HG03354 (cell line): ENCODE measurements around the gene CES3.

Experiments used
- ATAC-seq: cut with Tn5 transposase; IDR thresholded peaks from one replicate; pipeline ENCODE4 v1.9.1; 2021; ENCODE audit warnings: mild to moderate bottlenecking; ENCODE audit not compliant: unreplicated experiment, poor library complexity, severe bottlenecking

CES3 gene, protein sequence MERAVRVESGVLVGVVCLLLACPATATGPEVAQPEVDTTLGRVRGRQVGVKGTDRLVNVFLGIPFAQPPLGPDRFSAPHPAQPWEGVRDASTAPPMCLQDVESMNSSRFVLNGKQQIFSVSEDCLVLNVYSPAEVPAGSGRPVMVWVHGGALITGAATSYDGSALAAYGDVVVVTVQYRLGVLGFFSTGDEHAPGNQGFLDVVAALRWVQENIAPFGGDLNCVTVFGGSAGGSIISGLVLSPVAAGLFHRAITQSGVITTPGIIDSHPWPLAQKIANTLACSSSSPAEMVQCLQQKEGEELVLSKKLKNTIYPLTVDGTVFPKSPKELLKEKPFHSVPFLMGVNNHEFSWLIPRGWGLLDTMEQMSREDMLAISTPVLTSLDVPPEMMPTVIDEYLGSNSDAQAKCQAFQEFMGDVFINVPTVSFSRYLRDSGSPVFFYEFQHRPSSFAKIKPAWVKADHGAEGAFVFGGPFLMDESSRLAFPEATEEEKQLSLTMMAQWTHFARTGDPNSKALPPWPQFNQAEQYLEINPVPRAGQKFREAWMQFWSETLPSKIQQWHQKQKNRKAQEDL

DNA sequence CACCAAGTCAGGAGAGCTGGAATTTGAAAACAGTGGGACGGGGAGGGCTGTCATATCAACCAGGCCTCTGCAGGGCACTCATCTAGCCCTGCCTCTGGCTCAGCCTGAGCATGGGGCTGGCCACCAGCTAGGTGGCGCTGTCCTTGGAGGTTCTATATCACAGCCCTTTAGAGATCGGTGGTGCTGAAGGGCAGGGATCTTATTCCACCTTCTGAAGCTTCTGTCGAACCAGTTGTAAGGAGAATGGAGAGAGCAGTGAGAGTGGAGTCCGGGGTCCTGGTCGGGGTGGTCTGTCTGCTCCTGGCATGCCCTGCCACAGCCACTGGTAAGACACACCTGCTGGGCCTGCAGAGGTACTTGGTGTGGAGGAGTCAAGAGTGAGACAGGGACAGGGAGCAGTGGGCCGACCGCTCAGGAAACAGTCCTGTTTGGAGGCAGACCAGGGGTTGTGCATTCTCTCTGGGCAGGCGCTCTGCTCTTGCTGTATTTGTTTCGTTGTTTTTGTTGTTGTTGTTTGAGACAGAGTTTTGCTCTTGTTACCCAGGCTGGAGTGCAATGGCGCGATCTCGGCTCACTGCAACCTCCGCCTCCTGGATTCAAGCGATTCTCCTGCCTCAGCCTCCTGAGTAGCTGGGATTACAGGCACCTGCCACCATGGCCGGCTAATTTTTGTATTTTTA is at the start of gene CES3:
TSS of gene CES3 (plus strand) at position 202 of the 680 bp plus-strand sequence. CDS start at position 244, 42 bp downstream.
- peak; percentile 78 for ATAC-seq

DNA sequence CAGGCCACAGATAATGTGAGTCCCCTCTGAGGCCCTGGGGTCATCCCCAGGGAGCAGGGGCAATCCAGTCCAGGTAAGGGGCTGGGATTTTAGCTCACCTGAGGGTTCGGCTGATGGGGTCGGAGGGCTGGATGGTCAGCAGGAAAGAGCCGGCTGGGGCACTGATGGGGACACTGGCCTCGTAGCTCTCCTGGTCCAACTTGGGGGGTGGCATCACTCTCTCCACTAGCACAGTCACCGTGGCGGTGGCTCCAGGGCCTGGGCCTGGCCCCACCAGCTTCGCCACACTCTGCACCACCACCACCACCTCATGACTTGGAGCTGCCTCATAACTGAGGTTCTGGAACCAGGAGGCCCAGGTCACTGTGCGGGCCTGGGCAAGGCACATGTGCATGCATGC is 49.3 kb upstream of the CES3 start:
- ATAC-seq, result no peak

DNA sequence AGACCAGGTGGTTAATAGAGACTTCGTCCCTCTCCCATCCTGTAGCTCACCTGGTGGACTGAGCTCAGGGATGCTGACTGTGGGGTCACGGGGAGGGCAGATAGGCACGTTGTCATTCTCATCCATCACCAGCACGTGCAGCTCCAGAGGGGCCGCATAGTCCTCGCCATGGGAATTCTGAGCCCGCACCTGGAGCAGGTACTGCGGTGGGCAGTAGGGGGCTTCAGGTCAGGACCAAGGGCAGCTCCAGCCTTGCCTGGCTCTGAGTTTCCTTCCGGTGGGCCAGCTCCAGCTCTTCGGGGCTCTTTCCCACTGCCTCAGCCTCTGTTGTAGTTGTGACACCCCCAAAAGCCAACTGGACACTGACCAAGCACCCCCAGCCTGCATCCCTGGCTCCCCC is 48.0 kb upstream of the CES3 start:
- no peak for ATAC-seq

DNA sequence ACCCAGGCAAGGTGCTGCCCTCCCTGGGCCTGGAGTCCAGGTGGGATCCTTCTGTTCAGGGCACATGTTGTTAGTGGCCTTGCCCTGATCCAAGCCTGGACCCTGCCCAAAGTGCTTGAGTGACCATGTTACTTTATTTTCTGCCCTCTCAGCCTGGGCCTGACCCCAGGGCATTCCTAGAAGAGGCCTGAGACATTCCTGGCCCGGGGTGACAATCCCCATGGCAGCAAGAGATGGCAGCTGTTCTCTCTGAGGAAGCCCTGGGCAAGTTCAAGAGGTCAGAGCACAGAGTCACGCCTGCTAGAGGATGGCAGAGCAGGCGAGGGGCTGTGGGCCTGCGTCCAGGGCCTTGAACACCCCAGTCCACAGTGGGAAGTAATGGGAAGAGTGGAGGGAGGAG is 47.4 kb upstream of the CES3 start:
- no peak for ATAC-seq

DNA sequence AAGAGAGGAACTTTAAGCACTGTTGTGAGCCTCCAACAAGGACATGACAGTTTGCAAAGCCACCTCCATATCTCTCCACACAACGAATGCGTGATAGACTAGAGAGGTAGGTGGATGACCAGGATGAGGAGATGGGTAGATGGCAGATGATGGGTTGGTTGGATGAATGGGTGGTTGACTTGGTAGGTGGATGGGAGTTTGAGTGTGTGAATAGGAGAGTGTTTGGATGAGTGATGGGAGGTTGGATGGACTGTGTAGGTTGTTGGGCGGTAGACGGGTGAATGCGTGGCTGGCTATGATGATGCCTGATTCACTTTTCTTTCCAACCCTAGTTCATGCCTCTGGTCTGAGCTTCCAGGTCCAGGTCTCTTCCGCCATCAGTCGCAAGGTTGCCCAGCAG is 46.5 kb upstream of the CES3 start:
- no peak for ATAC-seq

DNA sequence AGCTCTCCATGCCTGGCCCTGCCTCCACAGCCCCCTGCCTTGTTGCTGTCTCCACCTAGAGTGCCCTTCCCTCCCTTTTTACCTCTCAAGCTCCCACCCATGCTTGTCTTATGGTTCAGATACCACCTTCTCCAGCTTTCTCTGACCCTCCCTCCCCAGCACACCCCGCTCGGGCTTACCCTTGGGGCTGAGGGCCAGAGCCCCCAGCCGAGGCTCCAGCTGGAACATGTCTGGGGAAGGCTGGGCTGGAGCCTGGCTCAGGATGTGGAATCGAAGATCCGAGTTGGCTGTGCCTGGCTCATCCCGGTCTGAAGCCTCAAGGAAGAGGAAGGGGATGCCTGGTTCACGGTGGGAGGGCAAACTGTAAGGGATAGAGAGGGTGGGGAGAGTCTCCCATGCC is 46.0 kb upstream of the CES3 start:
- ATAC-seq, result no peak

DNA sequence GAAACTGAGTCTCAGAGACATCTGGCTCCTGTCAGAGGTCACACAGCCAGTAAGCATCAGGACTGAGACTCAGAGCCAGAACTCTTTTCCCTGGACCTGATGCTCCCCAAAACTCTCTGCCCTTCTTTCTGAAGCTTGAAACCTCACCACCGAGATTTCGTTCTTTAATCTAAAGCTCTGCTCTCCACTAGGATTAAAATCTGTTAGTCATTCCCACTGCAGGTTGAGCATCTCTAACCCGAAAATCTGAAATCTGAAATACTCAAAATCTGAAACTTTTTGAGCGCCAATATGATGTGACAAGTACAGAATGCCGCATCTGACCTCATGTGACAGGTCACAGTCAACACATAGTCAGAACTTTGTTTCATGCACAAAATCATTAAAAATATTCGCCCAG is 44.5 kb upstream of the CES3 start:
- ATAC-seq, result no peak

DNA sequence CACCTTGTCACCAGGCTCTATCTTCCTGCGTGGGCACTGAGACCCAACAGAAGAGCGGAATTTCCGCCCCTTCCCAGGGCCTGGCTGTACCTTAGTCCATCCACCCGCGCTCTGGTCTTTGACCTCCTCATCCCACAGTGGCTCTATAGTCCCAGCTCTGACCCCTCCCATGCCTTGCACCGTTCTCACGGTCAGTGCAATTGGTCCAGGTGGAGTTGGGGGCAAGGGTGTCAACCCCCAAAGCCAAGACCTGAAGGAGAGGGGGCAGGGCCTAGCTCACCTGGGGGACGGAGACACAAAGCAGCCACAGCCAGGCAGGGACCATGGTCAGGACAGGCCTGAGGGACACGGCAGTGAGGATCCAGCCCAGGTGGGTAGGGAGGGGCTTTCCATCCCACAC is 43.3 kb upstream of the CES3 start:
- ATAC-seq, result no peak

DNA sequence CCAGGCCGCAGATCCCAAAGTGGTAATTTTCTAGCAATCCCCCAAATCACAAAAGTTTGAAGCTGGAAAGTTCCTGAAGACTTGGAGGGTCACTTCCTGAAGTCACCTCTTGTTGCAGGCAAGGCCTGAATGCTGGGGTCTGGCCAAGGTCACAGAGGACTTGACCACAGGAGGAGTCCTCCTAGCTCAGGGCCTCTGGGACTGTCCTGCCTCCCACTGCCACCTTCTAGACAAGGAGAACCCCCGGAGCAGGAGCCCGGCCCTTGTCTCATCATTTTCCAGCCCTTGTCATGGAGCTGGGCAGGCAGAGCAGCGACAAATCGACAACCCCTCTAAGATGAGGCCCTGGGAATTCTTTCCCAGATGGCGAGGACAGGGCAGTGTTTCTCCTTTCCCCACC is 42.7 kb upstream of the CES3 start:
- ATAC-seq, result no peak

DNA sequence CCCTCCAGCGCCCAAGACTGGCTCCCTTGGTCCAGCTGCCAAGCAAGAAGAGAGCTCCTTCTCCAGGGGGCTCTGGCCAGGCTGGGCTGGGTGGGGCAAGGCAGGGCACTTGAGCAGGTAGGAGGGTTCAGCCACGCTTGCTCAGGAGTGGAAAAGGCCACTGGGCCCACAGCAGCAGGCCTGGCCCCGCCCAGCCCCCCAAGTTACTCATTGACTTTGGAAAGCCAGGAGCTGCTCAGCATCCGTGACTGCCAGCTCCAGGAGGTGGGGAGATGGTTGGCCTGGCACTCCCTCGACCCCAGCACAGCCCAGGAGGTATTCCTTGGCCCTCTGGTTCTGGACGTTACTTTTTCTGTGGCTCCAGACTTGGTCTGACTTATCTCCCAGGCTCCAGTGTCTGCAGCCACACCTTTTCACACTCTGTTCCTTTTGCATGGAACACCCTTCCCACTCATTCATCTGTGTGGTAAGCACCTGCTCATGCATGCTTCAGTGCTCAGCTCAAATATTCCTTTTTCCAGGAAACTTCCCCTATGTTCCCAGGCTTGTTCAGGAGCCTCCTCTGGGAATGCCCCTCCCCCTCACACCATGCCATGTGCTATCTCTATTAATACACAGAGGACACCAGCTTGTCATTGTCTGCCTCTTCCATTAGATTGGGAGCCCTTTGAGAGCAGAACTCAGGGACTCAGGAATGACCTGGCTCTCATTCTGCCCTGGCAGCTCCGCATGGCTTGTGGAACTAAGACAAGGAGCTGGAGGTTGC is 42.1 kb upstream of the CES3 start, which contains the start of gene CDH16:
TSS of gene CDH16 (minus strand) at position 83 of the 766 bp plus-strand sequence. CDS start 820 bp downstream, outside the sequence.
- ATAC-seq, result no peak

DNA sequence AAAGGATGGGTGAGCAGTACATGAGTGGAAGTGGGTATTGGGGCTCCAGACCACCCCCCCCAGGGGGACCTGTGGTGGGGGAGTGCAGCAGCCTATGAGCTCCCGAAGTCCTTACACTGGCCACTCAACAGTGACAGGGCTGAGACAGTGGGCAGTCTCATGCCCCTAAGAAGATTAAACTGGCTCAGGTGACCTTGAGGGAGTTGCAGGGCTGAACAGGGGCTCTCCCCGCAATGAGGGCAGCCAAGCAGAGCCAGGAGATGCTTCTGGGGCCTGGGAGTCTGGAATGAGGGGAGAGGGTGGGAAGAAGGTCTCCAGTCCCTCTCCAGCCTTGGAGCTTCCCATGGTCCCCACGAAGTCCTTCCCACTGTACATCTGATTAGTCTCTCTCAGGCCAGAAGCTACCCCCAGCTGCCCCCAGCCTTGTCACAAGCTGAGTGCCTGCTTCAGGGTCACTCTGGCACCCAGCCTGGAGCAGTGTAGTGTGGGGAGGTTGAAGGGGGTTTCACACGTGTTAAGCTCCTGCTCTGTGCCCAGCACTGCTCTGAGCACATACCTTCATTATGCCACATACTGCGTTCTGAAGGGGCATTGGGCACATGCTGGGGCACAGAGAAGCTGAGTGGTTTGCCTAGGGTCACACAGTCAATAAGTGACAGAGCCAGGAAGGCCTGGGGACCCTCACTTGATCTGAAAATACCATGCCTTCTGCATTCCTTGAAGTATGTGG is 41.3 kb upstream of the CES3 start:
- ATAC-seq, result no peak

DNA sequence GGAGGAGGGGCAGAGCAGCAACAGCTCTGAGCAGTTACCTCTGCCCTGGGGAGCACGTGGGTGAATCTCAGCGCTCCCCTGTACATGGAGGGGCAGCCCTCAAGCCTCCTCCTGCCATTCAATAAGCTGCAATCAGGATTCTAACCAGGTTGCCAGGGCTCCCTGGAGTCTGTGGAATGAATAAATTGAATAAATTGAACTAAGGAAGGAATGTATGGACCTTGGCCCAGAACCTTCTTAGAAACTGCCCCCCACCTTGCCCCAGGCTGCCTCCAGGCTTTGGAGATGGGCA is 40.8 kb upstream of the CES3 start:
- no peak for ATAC-seq

DNA sequence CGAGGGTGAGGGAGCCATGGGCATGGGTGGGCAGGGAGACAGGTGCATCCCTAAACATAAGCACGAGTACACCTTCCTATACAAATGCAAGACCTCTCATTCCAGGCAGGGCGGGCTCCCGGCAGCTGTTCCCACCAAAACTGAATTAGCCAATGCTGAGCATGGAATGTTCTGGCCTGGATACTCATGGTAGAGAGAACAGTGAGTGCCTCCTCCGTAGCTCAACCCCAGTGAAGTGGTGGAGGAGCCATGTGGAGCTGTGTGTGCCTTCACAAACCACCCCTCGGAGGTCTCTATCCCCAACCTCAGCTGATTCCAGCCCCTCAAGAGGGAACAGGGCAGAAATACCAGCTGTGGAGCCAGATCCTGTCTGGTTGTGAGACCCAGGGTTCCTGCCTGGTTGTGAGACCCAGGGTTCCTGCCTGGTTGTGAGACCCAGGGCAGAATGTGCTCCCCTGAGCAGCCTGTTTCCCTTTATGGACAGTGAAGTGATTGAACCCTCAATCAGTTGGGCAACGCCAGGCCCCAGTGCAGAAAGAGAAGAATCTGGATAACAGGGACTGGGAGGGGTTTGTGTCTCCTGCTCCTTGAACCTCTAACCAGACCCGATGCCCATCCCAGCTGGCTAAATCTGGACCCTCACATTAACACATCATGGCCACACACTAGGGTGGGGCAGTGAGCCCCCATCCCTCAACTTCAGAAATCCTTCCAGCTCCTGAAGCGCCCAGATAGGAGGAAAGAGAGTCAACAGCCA is 40.0 kb upstream of the CES3 start:
- no peak for ATAC-seq

DNA sequence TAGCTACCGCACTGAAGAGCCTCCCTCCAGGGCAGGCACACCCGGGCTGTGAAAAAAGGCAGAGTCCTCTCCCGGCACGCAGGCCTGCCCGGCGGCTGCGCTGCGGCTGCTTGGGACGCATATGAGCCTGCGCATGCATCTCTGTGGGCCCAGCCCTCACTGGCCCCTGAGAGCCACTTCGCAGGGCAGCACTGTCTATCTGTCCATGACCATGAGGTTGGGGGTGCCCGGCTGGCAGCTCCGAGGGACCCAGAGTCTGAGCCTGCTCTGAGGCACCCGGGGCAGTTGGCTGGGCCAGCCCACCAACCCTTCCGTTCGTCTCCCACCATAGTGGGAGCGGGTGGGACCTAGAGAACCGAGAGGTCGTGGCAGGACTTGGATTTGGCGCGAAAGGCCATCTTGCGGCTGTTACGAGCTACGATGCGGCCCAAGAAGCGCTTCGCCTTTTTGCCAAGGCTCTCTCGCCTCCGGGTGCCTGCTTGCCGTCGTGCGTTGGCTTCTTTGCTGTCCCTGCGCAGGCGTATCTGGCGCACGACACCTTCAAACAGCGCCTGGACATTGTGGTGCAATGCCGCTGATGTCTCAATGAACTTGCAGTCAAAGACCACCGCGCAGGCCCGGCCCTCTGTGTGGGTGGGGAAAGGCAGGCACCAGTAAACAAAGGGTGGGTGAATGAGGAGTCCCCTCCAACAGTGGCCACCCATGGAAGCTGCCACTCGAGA is 39.2 kb upstream of the CES3 start:
- ATAC-seq, result no peak

DNA sequence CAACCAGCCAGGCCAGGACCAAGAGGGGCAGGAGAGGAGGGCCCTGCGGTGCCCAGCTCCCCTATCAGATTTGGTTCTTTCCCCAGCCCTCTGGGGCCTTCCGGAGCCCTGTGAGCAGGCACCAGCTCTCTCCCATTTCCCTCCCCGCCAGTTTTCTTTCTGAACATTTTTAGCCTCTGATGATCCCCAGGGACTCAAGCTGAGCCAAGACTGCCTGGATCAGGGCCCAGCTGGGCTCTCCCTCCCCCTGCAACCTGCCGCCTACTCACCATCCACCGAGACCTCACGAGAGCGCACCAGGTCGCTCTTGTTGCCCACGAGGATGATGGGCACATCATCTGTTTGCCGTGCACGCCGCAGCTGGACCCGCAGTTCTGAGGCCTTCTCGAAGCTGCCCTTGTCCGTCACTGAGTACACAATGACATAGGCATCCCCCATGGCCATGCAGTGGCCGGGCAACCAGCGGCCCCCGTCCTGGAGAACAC is 37.8 kb upstream of the CES3 start:
- no peak for ATAC-seq

DNA sequence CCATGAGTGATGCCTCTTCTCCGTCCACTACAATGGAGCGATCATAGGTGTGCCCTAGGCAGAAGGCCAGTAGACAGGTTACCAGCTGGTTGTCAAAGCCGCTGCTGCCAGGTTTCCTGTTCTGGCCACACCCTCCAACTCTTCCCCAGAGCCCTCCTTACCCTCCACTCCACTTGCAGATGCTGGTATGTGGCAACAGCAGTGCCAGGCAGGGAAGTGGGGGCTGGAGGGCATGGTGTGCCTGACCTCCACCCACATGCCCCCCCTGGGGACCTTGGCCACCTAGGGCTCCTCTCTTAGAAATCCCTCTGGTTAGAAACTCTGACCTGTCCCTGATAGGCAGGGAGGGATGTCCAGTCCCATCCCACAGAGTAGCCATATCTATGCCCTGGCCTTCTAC is 37.2 kb upstream of the CES3 start:
- no peak for ATAC-seq

DNA sequence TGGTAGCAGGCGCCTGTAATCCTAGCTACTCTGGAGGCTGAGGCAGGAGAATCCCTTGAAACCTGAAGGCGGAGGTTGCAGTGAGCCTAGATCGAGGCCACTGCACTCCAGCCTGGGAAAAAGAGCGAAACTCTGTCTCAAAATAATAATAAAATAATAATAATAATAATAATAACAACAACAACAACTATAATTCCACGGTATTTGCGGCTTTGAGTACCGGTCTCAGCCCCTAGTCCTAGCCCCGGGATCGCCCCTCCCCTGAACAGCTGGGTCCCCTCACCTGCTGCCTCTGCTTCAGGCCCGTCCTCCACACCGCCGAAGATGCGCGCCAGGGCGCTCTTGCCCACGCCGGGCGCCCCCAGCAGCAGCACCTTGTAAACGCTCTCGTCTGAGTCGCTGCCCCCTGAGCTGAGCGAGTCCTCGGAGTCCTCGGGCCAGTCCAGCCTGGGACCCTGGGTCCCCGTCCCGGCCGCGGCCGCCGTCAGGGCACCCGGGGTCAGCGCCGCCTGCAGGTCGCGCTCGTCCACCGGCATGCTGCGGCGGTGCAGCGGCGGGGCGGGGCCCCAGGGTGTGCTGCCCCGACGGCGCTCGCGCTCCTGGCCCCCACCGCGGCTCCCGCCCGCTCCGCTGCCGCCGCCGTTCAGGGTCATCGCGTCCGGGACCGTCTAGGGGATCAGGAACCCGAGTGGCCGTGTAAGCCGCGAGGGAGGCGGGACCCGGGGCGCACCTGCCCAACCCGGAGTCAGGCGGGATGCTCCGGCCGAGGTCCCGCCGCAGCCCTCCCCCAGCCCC is 36.3 kb upstream of the CES3 start:
- ATAC-seq, result peak; percentile 48
